ENCODE results near the gene RGS6.

DNA sequence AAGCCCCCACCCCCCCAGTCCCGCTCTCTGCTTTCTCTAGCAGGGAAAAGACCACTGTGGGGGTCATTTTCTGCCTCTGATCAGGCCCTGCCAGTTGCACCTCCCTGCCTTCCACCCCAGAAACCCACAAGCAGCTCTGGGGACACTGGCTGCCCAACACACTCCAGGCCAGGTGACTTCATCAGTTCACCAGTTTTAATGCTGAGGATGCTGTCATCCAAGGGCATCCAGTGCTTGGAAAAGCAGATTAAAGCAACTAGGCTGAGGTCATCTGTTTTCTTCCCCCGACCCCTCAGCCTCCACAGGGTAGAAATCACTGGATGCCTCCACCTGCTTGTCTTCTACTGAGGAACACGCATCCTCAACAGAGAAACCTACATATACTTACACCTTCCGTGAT lies 679.3 kb downstream of the RGS6 start:
- no peak for TF ChIP-seq CTCF (conservative IDR thresholded peaks at IDR 0.05)
- 0 out of 2 replicates have a peak, but pooled peaks have one; percentile 17 for TF ChIP-seq ZFX (IDR thresholded peaks at IDR 0.05)
